Adrenal gland (tissue), 19 donors: ENCODE results near the gene BTNL3. TPM values are rescaled to one million over a fixed set of nuclear protein-coding genes. Genes with fewer than 3 reads are reported as not detected.

Experiments used
- DNase-seq, 7 donors: peaks; one replicate each; pipeline ENCODE4 v3.0.0-alpha.2; 2019 to 2020
- H3K27ac ChIP-seq, 5 donors: fragments of 200-600 bp; sonication (generic) in 4 of 5; 1 replicate in 3 of 5; 2 replicates in 2 of 5; pipeline versions ENCODE4 v1.5.1 to v1.8.0; 2016 to 2020; ENCODE audit warnings: mild to moderate bottlenecking in 1 of 5
- H3K27me3 ChIP-seq: fragments of 200-600 bp; 2 replicates; pipeline ENCODE4 v1.8.0; 2021
- H3K36me3 ChIP-seq, 2 donors: fragments of 200-600 bp; replicated peaks in 1 of 2; 1 replicate in 1 of 2; 2 replicates in 1 of 2; pipeline versions ENCODE4 v1.5.1 to v1.8.0; 2018 to 2022
- H3K4me1 ChIP-seq, 2 donors: fragments of 200-600 bp; replicated peaks in 1 of 2; 1 replicate in 1 of 2; 2 replicates in 1 of 2; pipeline versions ENCODE4 v1.5.1 to v1.8.0; 2018 to 2021
- H3K4me3 ChIP-seq, 4 donors: fragments of 200-600 bp; sonication (generic) in 3 of 4; one replicate each; pipeline ENCODE4 v1.5.1; 2016 to 2018
- H3K9me3 ChIP-seq, 3 donors: fragments of 200-600 bp; sonication (generic) in 1 of 3; replicated peaks in 1 of 3; 1 replicate in 2 of 3; 2 replicates in 1 of 3; pipeline versions ENCODE4 v1.5.1 to v1.8.0; 2016 to 2021
- POLR2A ChIP-seq, 2 donors: fragments of 450-650 bp; IDR thresholded peaks; one replicate each; pipeline ENCODE4 v1.6.1; 2017; ENCODE audit warnings: antibody characterized with exemption in 2 of 2, mild to moderate bottlenecking in 2 of 2, moderate library complexity in 1 of 2
- WGBS, 4 donors: extraction: QIAGEN DNeasy Blood & Tissue Kit in 2 of 4; methylation state at CpG; one replicate each; pipeline versions ENCODE4 v1.1.5 to v1.1.7; 2013 to 2017; 5-methylcytosine and 5-hydroxymethylcytosine counted together
- intact Hi-C, 2 donors: fragments of 100-400 bp; cut with DNase I; formaldehyde crosslinking; loops; one replicate each; pipeline versions ENCODE4 v1.14.1 to v1.15.0; 2022 to 2023
- long read RNA-seq, 10 donors: library from polyadenylated mRNA in 3 of 10; unstranded in 2 of 10; stranded (forward) in 1 of 10; transcript quantifications; one replicate each; pipeline ENCODE4 v2.0.0 and lab custom pipeline, GENCODE V29; 2021 to 2026
- polyA plus RNA-seq, 3 donors: library from polyadenylated mRNA; stranded (reverse); fragments of 200-250 nt in 2 of 3; fragments of 350-450 nt in 1 of 3; fragmentation: Illumina TruSeq in 1 of 3; extraction: RNeasy Lipid Tissue Mini Kit (QIAGEN cat#74804) in 1 of 3; gene quantifications; one replicate each; pipeline ENCODE4 v1.2.3, GENCODE V29; 2013 to 2014
- total RNA-seq, 9 donors: library from RNA; depleted of rRNA in 4 of 9; stranded (reverse); fragments of >200 nt in 4 of 9; fragments of 120-200 nt in 1 of 9; fragmentation: NEBNext Ultra II Directional in 1 of 9; extraction: Animal tissue kit (Norgen Biotek cat#: 25700) in 1 of 9; gene quantifications; one replicate each; pipeline versions ENCODE4 v1.1.0 to v1.2.4, GENCODE V29; 2013 to 2023
- TF ChIP-seq, protein P1 (sequence below), 6 experiments: fragments of 450-650 bp in 4 of 6; fragments of 200-600 bp in 2 of 6; sonication (generic) in 1 of 6; IDR thresholded peaks; 1 replicate in 5 of 6; 2 replicates in 1 of 6; pipeline versions ENCODE4 v1.5.1 to v1.8.0; 2016 to 2021; ENCODE audit warnings: antibody characterized with exemption in 6 of 6, mild to moderate bottlenecking in 2 of 6, moderate library complexity in 1 of 6
- donor health status: healthy with polysubstance abuse.
- donor health status: Bipolar disorder and iron deficiency.
- donor health status: DM: yes; HTN: yes; CAD: no.
- donor health status: DM: no; HTN: no; CAD: no.
- donor health status: DM: no; HTN: no; CAD: no.
- donor health status: DM: yes; HTN: yes; CAD: no.

BTNL3 gene
- 1 to 10 TPM in 1 of 9 donors, under 1 TPM in 3, not detected in 5; 0.14 to 1.0 (median 0.21) TPM for total RNA-seq
- polyA plus RNA-seq = under 1 TPM; 0.03 to 0.08 (median 0.07) TPM
- long read RNA-seq, donor 1 = 0 reads
- long read RNA-seq, donor 2 = 0 reads
- long read RNA-seq, donor 3 = 0 reads
- long read RNA-seq, donor 4 = 0 reads
- long read RNA-seq, donor 5 = 0 reads
- long read RNA-seq, donor 6 = 0 reads
- long read RNA-seq, donor 7 = 0 reads
- long read RNA-seq, donor 8 = 0 reads
- long read RNA-seq, donor 9 = 0 reads
- long read RNA-seq, donor 10 = 0 reads

GRCh38 chr5:180988592-180988991, at the start of gene BTNL3:
BTNL3 (plus strand) TSS chr5:180988846; CDS start chr5:180989029, 183 bp downstream.
- Histone ChIP-seq H3K4me3 (no peak within 1 kb of the TSS), H3K4me1 (no peaks in the 10 kb centered on the region), H3K9me3 (no peaks in the 10 kb centered on the region), H3K36me3 (no peaks in the 10 kb centered on the region), H3K27ac (no peak within 1 kb of the TSS), H3K27me3 (no peaks in the 10 kb centered on the region)
- no peak for TF ChIP-seq POLR2A (IDR thresholded peaks at IDR 0.05)
- TF ChIP-seq, protein P1, sequence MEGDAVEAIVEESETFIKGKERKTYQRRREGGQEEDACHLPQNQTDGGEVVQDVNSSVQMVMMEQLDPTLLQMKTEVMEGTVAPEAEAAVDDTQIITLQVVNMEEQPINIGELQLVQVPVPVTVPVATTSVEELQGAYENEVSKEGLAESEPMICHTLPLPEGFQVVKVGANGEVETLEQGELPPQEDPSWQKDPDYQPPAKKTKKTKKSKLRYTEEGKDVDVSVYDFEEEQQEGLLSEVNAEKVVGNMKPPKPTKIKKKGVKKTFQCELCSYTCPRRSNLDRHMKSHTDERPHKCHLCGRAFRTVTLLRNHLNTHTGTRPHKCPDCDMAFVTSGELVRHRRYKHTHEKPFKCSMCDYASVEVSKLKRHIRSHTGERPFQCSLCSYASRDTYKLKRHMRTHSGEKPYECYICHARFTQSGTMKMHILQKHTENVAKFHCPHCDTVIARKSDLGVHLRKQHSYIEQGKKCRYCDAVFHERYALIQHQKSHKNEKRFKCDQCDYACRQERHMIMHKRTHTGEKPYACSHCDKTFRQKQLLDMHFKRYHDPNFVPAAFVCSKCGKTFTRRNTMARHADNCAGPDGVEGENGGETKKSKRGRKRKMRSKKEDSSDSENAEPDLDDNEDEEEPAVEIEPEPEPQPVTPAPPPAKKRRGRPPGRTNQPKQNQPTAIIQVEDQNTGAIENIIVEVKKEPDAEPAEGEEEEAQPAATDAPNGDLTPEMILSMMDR (IDR thresholded peaks at IDR 0.05) = no peak
- WGBS, 4 donors = 60 to 71% (median 63%) methylated on average over 2 to 5 of the region's 5 CpGs
- DNase-seq = no peak
- intact Hi-C loops = no loop called here

GRCh38 chr5:180950291-180950949, 38.2 kb upstream of the BTNL3 start:
- H3K27ac ChIP-seq = no peak overlapping the region
- no peak overlapping the region for H3K4me3 ChIP-seq
- no peaks in the 10 kb centered on the region for H3K36me3 ChIP-seq
- WGBS, 4 donors = 43 to 71% (median 67%) methylated on average over 1 to 6 of the region's 6 CpGs
- TF ChIP-seq POLR2A (IDR thresholded peaks at IDR 0.05) = no peak
- TF ChIP-seq, protein P1 (IDR thresholded peaks at IDR 0.05) = no peak
- no peaks in the 10 kb centered on the region for H3K4me1 ChIP-seq
- intact Hi-C loops = no loop called here
- H3K9me3 ChIP-seq = no peaks in the 10 kb centered on the region
- DNase-seq = no peak
- no peaks in the 10 kb centered on the region for H3K27me3 ChIP-seq

- no peak overlapping the region for H3K4me3 ChIP-seq
- intact Hi-C loops = no loop called here
- no peaks in the 10 kb centered on the region for H3K36me3 ChIP-seq
- H3K27me3 ChIP-seq = peaks cover 16% of the 10 kb centered on the region
- H3K4me1 ChIP-seq = no peaks in the 10 kb centered on the region
- no peak overlapping the region for H3K27ac ChIP-seq
- H3K9me3 ChIP-seq = no peaks in the 10 kb centered on the region
- TF ChIP-seq POLR2A (IDR thresholded peaks at IDR 0.05) = no peak
- TF ChIP-seq, protein P1 (IDR thresholded peaks at IDR 0.05) = no peak
- DNase-seq = no peak
- WGBS, 4 donors = 79 to 97% (median 86%) methylated on average over 5 of the region's 5 CpGs
Observed at GRCh38 chr5:180959661-180960060, 29.0 kb upstream of the BTNL3 start.

GRCh38 chr5:180960209-180960608, 28.4 kb upstream of the BTNL3 start:
- no peaks in the 10 kb centered on the region for H3K36me3 ChIP-seq
- no peaks in the 10 kb centered on the region for H3K4me1 ChIP-seq
- H3K27me3 ChIP-seq = peaks cover 16% of the 10 kb centered on the region
- H3K4me3 ChIP-seq = no peak overlapping the region
- WGBS, 4 donors = 46 to 53% (median 47%) methylated on average over 3 of the region's 3 CpGs
- TF ChIP-seq, protein P1 (IDR thresholded peaks at IDR 0.05) = no peak
- TF ChIP-seq POLR2A (IDR thresholded peaks at IDR 0.05) = no peak
- no peak overlapping the region for H3K27ac ChIP-seq
- no peak for DNase-seq
- no peaks in the 10 kb centered on the region for H3K9me3 ChIP-seq
- intact Hi-C loops = no loop called here
